HG03139 (cell line): ENCODE measurements around the gene RGS3.
"Not testable (repeated sequence)": the region's sequence is repeated elsewhere in the genome, so short reads cannot be mapped to it uniquely, and the experiment has no call there.

Experiments
- ATAC-seq: cut with Tn5 transposase; IDR thresholded peaks from one replicate; pipeline ENCODE4 v1.9.1; 2021; ENCODE audit not compliant: unreplicated experiment

Gene RGS3

DNA sequence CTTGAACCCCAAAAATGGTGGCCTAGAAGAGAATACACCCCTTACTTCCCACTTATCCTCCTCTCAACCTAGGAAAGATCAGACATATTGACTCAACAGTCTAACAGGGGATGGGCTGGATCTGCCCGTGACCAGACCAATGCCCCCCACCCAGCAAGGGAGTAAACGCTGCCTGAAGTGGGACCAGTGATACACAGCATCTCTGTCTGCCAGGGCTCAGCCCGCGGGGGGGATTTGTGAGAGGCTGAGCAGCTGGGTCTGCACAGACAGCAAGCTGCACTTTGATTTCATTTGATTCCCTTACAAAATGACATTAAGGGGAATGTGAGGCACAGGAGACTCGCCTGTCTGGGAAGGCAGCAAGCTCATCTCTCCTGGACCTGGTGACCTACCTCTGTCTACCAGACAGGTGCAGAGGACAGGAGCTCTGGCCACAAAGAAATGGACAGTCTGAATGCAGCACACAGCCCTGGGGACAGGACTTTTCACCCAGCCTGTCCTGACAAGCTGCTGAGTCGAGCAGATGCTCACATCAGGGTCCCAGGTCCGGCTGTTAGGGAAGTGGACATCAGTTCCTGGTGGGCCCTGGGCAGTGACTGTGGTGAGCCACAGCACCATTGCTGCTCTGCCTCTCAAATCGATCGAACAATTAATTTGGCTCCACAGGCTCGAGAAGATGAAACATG lies 79.9 kb downstream of the RGS3 start:
- no peak for ATAC-seq

DNA sequence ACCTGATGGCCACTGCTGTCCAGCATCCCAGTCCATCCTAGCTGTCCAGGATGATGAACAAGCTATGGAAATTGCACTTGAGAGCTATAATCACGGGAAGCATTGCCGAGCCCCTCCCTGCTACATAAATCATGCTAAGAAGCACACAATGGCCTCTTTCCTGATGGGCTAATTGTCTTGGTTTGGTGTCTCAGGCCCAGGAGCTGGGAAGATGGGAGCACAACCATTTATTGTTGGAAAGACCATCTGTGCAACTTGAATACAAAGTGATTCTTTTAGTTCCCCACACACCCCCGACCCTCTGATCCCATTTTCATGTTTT lies 80.4 kb downstream of the RGS3 start:
- no peak for ATAC-seq

DNA sequence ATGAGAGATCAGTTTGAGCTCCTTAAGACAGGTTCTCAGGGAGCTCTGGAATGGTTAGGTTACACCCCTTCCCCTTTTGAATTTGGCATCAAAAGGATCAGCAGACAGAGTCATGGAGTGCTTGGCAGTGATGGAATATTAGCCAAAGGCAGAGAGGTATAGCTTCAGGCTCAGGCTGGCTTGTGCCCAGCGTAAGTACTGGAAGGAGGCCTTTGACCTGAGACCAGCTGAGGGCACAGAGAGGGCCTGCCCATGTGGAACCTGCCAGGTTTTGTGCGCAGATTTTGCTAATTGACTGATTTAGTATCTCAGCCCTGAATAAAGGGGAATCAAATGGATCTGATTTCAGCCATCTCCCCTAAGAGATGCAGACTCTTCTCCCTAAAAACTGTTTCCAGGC lies 81.5 kb downstream of the RGS3 start:
- no peak for ATAC-seq

DNA sequence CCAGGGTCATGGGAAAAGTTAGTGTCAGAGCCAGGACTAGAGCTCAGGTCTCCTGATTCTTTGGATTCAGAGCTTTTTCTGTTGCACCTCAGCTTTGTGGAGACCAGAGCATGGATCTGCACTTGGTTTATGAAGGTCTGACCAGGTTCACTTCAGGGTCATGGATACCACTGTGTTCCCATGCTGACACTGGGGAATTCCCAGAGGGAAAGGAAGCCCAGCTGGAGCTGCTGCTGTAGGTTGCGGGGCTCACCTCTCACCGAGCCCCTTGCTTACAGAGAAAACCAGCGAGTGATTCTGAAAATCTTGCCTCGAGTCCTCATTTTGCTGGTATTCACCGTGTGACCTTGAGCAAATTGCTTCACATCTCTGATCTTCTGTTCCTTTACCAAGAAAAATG lies 83.0 kb downstream of the RGS3 start:
- no peak for ATAC-seq

DNA sequence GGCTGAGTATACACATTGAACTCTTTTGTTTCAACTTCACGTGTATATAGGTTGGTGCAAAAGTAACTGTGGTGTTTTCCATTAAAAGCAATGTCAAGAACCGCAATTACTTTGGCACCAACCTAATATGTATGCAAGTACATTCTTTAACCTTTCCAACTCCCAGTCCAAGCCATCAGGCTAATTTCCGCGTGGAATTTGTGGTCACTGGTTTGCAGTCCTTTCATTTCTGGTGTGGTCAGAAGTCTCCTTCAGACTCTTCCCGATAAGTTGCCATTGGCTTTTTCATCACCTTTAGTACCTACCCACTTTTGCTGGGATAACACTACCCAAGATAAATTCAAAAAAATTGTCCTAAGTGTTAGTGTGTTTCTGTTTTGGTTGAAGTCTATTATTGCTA lies 84.0 kb downstream of the RGS3 start:
- ATAC-seq: no peak

DNA sequence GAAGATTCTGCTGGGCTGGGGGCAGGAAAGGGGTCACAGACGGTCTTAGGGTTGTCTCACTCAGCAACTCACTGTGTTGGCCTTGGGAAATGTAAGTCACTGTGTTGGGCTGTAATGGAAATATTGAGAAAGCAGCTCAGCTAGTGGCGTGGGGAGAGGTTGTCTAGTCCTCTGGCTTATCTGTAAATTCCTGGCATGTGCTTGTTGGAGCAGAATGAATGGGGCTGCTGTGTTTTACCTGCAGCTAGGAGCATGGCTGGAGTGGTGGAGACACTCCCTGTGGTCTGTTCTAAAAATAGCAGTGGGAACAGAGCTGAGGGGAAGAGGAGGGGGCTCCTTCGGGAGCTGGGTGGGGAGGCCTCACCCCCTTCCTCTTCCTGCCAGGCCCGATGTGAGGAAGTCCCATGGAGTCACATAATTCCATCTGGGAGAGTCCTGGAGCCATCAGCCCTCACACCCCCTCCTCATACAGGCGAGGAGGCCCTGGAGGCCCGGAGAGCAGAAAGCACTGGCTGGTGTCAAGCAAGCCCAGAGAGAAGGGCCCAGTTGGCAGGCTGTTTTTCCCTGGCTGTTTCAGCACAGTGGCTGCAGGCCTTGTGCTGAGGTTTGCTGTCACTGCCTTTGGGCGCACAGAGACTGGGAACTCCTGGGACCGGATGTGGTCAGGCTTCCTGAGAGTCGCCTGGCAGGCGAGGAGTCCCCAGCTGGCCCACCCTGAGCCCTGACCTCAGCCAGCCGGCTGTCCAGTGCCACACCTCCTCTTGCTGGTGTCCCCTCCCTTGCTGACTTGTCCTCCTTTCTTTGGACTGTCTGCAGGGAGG lies 84.9 kb downstream of the RGS3 start:
- ATAC-seq: no peak

DNA sequence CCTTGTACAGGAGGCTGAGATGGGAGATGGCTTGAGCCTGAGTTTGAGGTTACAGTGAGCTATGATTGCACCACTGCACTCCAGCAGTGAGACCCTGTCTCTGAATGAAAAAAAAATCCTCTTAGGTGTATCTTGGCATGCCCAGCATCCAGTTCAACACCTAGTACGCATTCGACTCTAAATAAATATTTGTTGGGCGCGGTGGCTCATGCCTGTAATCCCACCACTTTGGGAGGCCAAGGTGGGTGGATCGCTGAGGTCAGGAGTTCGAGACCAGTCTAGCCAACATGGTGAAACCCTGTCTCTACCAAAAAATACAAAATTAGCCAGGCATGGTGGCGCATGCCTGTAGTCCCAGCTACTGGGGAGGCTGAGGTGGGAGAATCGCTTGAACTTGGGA lies 86.4 kb downstream of the RGS3 start:
- not testable (repeated sequence) for ATAC-seq

DNA sequence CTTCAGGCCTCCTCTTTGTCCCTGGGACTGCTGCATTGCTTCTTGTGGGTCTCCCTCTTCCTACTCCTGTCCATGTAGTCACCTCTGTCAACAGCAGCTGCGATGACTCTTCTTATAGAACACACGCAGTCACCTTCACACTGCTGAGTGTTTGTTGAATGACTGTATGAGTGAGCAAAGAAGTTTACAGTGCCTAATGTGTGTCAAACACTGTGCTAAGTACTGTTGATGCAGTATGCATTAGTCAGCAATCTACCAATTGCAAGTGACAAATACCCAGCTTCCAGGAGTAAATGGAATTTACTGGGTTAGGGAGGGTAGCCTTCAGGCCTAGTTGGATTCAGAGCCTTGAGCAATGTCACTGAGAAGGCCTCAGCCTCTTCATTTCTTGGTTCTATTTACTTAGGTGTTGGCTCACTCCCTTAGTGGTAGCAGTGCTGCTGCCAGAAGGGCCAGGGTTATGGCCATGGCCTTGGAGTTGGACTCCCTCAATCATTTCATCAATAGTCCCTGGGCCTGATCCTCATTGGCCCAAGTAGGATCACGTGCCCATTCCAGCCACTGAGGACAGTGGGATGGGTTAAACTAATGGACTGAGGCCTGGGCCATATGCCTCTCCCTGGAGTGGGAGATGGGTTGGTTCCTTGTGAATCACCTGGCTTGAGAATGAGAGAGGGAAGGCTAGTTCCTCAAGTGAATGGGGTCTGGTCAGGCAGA lies 93.5 kb downstream of the RGS3 start:
- ATAC-seq: no peak

DNA sequence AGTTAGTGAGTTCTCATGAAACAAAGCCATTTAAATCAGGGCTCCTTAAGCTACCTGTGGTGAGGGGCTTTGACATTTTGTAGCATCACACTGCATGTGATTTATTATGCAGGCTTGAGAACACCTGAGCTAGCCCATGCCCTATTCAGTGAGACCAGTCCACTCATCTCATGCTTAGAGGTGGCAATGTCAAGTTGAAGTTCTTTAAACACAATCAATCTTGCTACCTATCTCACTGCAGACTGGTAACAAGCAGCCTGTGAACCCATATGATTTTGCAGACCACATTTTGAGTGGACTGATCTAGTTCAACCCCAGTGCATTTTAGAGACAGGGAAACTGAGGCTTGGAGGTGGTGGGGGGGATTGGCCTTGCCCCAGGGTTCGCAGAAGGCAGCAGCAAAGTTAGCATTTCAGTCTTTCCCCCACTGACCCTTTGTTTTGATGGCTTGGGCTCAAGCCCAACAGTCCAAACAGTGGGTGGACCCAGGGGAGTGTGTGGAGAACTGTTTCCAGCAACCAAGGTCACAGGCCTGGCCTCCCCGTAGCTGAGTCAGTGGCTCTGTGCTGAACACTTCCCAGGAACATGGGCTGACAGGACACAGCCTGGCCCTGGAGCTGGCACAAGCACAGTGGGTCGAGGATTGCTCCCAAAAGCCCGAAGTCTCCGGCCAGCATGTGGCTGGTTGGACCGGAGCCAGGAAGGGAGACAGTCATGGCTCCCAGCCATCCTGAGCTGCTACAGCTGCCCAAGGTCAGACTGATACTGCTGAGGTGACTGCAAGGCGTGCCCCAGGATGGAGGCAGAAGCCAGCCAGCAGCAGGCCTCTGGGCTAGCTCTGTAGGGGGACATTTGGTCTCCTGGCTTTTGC lies 95.3 kb downstream of the RGS3 start:
- ATAC-seq: no peak

DNA sequence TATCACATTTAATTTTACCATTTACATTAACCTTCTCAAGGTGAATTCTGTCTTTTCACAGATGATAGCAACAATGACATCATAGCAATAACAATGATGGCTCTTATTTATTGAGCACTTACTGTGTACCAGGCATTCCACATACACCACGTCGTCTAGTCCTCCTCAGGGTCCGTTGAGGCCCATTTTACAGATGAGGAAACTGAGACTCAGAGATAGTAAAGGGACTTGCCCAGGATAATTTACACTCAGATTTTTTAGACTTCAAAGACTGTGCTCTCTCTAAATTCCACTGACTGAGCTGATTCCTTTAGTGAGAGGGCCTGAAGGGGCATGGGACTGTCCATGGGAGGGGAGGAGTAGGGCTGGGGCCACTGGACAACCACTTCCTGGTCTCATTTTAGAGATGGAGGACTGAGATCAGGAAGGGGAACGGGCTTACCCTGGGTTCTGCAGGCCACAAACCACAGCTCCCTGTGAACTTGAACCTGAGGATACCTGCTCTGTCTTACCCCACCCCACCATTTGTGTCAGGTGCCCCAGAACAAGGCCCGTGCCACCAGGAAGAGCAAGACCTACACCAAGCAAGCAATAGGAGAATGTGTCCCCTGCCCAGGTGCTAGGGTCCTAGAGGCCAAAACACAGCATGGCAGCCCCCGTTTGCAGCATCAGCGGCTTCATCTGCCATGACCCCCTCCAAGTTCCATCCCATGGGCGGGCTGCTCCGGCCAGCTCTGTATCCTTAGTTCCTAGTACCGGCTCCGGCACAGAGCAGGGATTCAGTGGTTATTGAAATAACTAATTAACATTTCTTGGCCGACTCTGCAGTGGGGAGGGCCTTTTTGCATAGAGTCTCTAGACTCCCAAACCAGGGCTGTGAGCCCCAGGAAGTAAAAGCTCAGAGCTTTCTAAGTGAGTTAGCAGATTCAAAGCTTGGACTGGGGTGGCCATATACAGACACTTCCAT lies 96.6 kb downstream of the RGS3 start:
- no peak for ATAC-seq

DNA sequence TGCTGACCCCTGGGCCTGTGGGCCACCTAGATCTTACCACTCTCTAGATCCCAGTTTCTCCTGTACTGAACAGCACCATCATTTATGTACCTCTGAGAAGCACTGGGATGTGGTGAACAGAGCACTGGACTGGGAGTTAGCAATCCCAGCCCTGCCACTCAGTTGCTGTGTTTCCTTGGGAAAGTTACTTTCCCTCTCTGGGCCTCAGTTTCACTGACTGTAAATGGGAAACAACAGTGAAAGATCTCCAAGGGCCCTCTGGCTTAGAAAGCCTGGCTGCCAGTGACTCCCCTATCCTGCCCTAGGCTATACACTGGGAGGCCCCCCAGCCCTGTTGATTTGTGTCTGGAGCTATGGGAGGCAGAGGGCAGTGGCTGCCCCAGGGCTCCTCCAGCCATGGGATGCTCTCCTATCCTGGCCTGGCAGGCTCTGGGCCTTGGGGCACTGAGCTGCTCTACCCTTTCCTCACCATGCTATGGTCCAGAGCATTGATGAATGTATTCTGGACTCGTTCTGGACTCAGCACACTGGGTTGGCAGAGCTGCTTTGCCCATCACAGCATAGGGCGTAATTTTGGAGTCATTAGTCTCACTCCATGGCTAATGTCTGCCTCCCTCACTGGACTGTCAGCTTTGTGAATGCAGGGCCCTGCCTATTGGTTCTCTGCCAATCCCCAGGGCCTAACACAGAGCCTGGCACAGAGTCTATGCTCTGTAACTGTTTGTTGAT lies 99.3 kb downstream of the RGS3 start:
- ATAC-seq: no peak

DNA sequence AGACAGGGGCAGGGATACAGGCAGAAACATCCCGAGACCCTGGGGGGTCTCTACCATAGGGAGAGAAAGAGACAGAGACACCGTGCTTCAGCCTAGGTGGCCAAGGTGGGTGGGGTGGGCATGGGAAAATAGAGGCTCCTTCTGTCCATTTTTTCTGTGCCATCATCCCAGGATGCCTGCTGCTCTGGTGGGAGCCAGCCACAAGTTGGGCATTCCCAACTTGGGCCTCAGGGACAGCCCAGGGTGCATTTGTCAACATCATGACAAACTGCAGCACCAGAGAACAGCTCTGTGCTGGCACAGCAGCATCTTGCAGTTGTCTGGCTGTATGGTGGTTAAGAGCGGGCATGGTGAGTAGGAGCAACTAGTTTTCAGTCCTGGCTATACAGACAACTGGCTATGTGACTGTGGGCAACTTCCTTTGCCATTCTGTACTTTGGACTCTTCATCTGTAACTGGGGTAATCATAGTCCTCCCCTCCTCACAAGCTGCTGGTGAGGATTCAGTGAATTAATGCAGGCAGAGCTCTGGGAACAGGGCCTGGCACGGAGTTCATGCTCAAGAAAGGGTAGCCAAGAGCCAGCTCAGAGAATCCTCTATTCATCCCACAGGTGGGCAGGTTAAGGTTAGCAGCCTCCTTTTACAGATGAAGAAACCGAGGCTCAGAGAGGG lies 100.4 kb downstream of the RGS3 start:
- ATAC-seq: no peak

DNA sequence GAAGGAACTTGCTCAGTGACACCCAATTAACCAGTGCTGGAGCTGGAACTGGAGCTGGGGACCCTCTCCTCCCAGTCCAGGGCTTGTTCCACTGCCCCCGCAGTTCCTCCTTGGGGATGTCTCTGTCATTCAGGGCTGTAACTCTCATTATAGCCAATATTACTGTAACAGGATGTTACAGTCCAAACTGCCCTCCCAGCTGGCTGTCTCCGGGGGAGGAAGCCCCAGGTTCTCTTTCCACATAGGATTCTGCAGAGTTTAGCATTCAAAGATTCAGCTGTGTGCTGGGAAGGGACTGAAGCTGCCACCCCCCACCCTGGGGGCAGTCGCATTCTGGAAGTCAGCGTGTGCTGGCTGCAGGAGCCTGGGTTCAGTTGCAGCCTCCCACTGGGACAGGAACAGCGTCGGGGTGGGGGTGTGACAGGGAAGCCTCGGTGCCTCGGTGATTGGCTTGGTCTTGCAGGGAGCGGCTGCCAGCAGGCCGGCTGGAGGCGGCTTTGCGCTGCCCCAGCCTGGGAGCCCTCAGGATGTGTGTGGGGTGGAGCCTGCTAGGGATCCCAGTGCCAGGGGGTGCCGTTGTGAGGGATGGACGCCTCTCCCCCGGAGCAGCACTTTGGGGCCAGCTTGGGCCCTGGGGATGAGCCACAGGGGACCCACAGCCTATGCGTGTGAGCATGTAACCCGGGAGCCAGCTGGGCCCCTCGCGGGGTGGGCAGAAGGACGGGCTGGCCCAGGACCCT lies 101.1 kb downstream of the RGS3 start:
- ATAC-seq: no peak

DNA sequence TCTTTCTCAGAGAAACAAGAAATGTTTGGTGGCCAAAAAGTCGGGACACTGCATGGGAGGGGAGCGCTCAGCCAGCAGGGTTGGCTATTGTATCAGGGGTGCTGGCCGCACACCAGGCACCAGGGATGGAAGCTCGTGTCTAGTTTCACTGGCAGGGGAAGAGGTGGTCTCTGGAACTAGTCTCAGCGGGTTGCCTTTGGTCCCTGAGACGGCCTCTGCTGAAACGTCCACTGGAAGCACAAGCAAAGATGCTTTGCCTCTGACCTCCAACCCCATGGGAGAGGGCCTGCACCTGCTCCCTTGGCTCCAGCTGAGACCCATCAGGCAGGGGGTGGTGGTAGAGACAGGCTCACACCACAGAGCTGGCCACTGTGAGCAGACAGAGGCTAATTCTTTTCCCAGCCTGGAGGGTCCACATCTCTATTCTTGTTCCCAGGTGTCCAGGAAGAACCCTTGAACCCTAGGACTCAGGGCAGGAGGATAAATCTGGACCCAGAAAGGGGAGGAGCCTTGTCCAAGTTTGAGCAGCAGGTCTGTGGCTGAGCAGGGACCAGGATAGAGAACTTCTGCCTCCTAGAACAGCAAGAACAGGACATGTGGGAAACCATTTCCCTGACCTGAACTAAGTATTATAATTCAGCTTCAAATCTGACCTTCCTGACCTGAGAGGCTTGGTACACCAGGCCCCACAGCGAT lies 102.6 kb downstream of the RGS3 start:
- no peak for ATAC-seq

DNA sequence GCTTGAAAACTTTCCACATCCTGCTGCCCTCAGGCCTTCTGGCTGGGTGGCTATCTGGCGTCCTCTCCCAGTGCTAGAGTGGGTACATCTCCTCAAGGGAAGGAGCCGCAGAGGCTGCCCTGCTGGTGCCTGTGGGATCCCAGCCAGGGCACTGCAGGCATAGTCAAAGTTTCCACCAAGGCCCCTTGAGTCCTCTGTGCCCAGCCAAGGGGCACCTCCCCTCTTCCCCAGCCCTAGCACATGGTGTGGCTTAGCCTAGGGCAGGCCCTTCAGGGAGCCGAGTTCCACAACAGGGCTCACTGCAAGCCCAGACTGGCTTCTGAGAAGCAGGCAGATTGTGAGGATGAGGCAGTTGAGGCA lies 103.2 kb downstream of the RGS3 start:
- no peak for ATAC-seq

DNA sequence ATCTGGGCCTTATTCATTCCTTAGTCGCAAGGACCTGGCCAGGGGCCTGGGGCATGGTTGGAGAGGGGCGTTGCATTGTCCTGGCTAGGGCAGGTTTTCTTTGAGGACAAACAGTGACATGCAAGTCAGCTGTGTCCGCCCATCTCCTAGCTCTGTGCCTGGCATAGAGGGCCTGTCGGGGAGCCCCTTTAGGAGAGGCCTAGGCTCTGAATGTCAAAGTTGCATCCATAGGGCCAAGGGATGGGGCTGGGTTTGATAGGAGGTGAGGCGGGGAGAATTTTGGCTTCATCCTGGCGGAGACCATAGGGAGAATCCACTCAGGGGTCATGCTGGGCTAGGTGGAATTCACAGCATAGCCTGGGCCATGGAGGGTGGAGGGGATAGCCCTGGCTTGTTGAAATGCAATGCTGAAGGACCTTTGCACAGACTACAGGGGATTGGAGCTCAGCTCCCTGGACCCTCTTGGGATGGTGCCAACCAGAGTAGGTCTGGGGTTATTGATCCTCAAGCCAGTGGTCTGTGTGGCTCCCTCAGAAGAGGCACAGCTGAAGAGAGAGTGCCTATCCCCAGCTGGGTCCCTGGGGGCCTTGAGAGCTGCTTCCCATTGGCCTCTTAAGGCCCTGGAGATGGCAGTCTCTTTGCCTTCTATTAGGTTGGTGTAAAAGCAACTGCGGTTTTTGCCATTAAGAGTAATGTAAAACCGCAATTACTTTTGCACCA lies 104.0 kb downstream of the RGS3 start:
- no peak for ATAC-seq

DNA sequence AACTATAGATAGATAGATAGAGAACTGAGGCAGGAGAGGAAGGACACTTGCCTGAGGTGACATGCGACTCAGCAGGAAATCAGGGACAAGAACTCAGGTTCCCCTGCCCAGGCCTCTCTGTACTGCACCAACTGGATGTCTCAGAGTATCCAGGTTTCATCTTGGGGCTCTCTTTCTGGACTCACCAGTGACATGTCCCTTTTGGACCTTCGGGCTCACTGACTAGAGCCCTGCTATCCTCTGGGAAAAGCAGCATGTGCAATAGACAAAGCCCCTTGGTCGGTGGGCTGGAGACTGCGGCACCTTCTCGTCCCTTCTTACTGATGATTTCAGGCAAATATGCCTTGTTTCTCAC lies 104.5 kb downstream of the RGS3 start:
- ATAC-seq: no peak
